K562 (cell line): ENCODE data around the gene GLI1. TPM values are rescaled to one million over a fixed set of nuclear protein-coding genes. Genes with fewer than 3 reads are reported as not detected.
A peak's percentile ranks its signal among the peaks of the same experiment; 100 is the strongest.
"Not testable (repeated sequence)": the region's sequence is repeated elsewhere in the genome, so short reads cannot be mapped to it uniquely, and the experiment has no call there.

ENCODE experiments used
- ATAC-seq: fragments of 200-7000 bp; cut with Tn5 transposase; 3 replicates; pipeline ENCODE4 v1.9.1; 2020; ENCODE audit warnings: moderate library complexity
- BruUV-seq: library from RNA; stranded (reverse); fragments of 400-500 nt; replicated peaks from 2 replicates; lab custom pipeline; 2021; lab: Mats Ljungman, UMichigan
- CTCF ChIA-PET: fragments of 300-600 bp; formaldehyde crosslinking; extraction: SDS; loops from one replicate; lab custom pipeline; 2021; ENCODE audit warnings: low intra/inter-chr PET ratio; lab: Yijun Ruan, JAX
- POLR2A ChIA-PET: fragments of 300-600, 350-650 bp; sonication (Branson Sonifier 250); formaldehyde crosslinking; extraction: SDS; loops from one replicate; lab custom pipeline; 2021; ENCODE audit warnings: antibody characterized with exemption, inconsistent platforms; lab: Yijun Ruan, JAX
- DNase-seq, 4 experiments: peaks; one replicate each; pipeline versions ENCODE4 v3.0.0 to v3.0.0-alpha.2; 2011 to 2018; ENCODE audit warnings: low spot score in 3 of 4, mixed read lengths in 3 of 4; ENCODE audit errors: extremely low read depth in 1 of 4
- FAIRE-seq: peaks from 2 replicates; lab custom pipeline; 2011; peaks lifted over from hg19 to GRCh38; lab: Jason Lieb, UNC
- H2AFZ ChIP-seq: 2 replicates; pipeline ENCODE4 v1.6.0; 2011; ENCODE audit warnings: low read depth, low read length, control low read depth, inconsistent platforms
- H3K27ac ChIP-seq: fragments of 200-600 bp; 3 replicates; pipeline ENCODE4 v1.8.0; 2011; ENCODE audit warnings: low read depth, mild to moderate bottlenecking, control low read depth, inconsistent platforms, low read length, moderate library complexity, mixed read lengths; ENCODE audit errors: extremely low read depth
- H3K27me3 ChIP-seq, 2 experiments: fragments of 300-600 bp in 1 of 2; 2 replicates in 1 of 2; 3 replicates in 1 of 2; pipeline versions ENCODE4 v1.6.0 to v1.8.0; 2011; ENCODE audit warnings: inconsistent platforms in 2 of 2, low read length in 2 of 2, mild to moderate bottlenecking in 1 of 2, mixed read lengths in 1 of 2, moderate library complexity in 1 of 2; ENCODE audit not compliant: control insufficient read depth in 2 of 2, insufficient read depth in 2 of 2
- H3K36me3 ChIP-seq: fragments of 300-600 bp; 3 replicates; pipeline ENCODE4 v1.8.0; 2011; ENCODE audit warnings: mild to moderate bottlenecking, low read length, inconsistent platforms; ENCODE audit not compliant: control insufficient read depth, insufficient read depth
- H3K4me1 ChIP-seq, 2 experiments: fragments of 200-600 bp in 1 of 2; replicated peaks in 1 of 2; 2 replicates in 1 of 2; 3 replicates in 1 of 2; pipeline versions ENCODE4 v1.5.1 to v1.8.0; 2011; ENCODE audit warnings: inconsistent platforms in 2 of 2, low read length in 2 of 2, mild to moderate bottlenecking in 1 of 2, mixed read lengths in 1 of 2, moderate library complexity in 1 of 2; ENCODE audit not compliant: control insufficient read depth in 2 of 2, insufficient read depth in 2 of 2
- H3K4me2 ChIP-seq: 2 replicates; pipeline ENCODE4 v1.6.1; 2011; ENCODE audit warnings: low read length, control low read depth, inconsistent platforms, mixed read lengths; ENCODE audit not compliant: insufficient read depth
- H3K4me3 ChIP-seq: fragments of 200-600 bp; sonication (generic), shearing (Covaris generic); 2 replicates; pipeline ENCODE4 v1.5.1; 2016; ENCODE audit warnings: control low read depth, inconsistent platforms
- H3K79me2 ChIP-seq: fragments of 200-600 bp; 3 replicates; pipeline ENCODE4 v1.8.0; 2011; ENCODE audit warnings: low read length, inconsistent platforms; ENCODE audit not compliant: control insufficient read depth, insufficient read depth
- H3K9ac ChIP-seq, 2 experiments: 2 replicates each; pipeline versions ENCODE4 v1.6.0 to v1.6.1; 2011; ENCODE audit warnings: low read depth in 2 of 2, low read length in 2 of 2, control low read depth in 1 of 2, inconsistent platforms in 1 of 2, mild to moderate bottlenecking in 1 of 2, mixed read lengths in 1 of 2; ENCODE audit not compliant: insufficient read depth in 1 of 2
- H3K9me1 ChIP-seq: one replicate; pipeline ENCODE4 v1.6.0; 2011; ENCODE audit warnings: inconsistent platforms, mild to moderate bottlenecking, low read length, moderate library complexity; ENCODE audit not compliant: control insufficient read depth, insufficient read depth
- H3K9me3 ChIP-seq: replicated peaks from 2 replicates; pipeline ENCODE4 v1.5.1; 2011; ENCODE audit warnings: low read depth, low read length, inconsistent platforms; ENCODE audit not compliant: control insufficient read depth, insufficient read depth
- H4K20me1 ChIP-seq: replicated peaks from 2 replicates; pipeline ENCODE4 v1.6.1; 2011; ENCODE audit warnings: low read length, inconsistent platforms, mixed read lengths; ENCODE audit not compliant: control insufficient read depth, insufficient read depth
- CREM ChIP-seq: IDR thresholded peaks from 2 replicates; pipeline ENCODE4 v1.6.1; 2014; ENCODE audit warnings: antibody characterized with exemption, low read depth
- CTCF ChIP-seq, 3 experiments: IDR thresholded peaks in 2 of 3; conservative IDR thresholded peaks in 1 of 3; 2 replicates each; pipeline ENCODE4 v1.5.1; 2011 to 2012; ENCODE audit warnings: low read length in 3 of 3, mild to moderate bottlenecking in 3 of 3, control low read depth in 2 of 3, improper control_type of control experiment in 1 of 3, inconsistent platforms in 1 of 3, low read depth in 1 of 3, mixed read lengths in 1 of 3, moderate library complexity in 1 of 3; ENCODE audit not compliant: insufficient read depth in 2 of 3
- HIVEP1 ChIP-seq: fragments of 250-450 bp; sonication (Bioruptor Pico); IDR thresholded peaks from 2 replicates; pipeline ENCODE4 v1.4.0; 2020; ENCODE audit warnings: mild to moderate bottlenecking
- NR2C2 ChIP-seq, 2 experiments: fragments of 200-800 bp in 1 of 2; sonication (Bioruptor generic) in 1 of 2; sonication (generic) in 1 of 2; formaldehyde crosslinking in 1 of 2; IDR thresholded peaks; 2 replicates each; pipeline versions ENCODE4 v1.6.1 to v1.8.0; 2016 to 2022; ENCODE audit warnings: mild to moderate bottlenecking in 1 of 2, missing compliant biosample characterization in 1 of 2, missing genetic modification characterization in 1 of 2, missing genetic modification reagents in 1 of 2
- POLR2G ChIP-seq: fragments of 200-400 bp; formaldehyde crosslinking; IDR thresholded peaks from 2 replicates; pipeline ENCODE4 v1.6.1; 2017; ENCODE audit warnings: low read depth, mild to moderate bottlenecking, antibody characterized with exemption, low read length, moderate library complexity
- RBFOX2 ChIP-seq: fragments of 200-400 bp; formaldehyde crosslinking; IDR thresholded peaks from 2 replicates; pipeline ENCODE4 v1.6.1; 2017; ENCODE audit warnings: low read depth, mild to moderate bottlenecking, low read length, moderate library complexity
- ZFP36 ChIP-seq: fragments of 150-350 bp; IDR thresholded peaks from 2 replicates; pipeline ENCODE4 v1.6.1; 2018; ENCODE audit warnings: low read length, low read depth; ENCODE audit not compliant: partially characterized antibody
- WGBS: fragments of 100-300 bp; shearing (Covaris generic); methylation state at CpG from one replicate; pipeline ENCODE4 v1.1.6; 2016; ENCODE audit warnings: low coverage, mixed read lengths; ENCODE audit not compliant: insufficient coverage; ENCODE audit errors: missing lambda C conversion rate; 5-methylcytosine and 5-hydroxymethylcytosine counted together
- in situ Hi-C: fragments of 300-500 bp; cut with MboI; formaldehyde crosslinking; loops from 4 replicates; pipeline ENCODE4 v1.15.0; 2018; ENCODE audit warnings: inconsistent platforms, mixed read lengths
- intact Hi-C: fragments of 100-400 bp; cut with micrococcal nuclease; formaldehyde crosslinking; loops from 2 replicates; pipeline ENCODE4 v1.14.2; 2022
- polyA plus RNA-seq, 8 experiments: library from polyadenylated mRNA; depleted of rRNA in 4 of 8; stranded (reverse) in 5 of 8; unstranded in 3 of 8; fragments of >200 nt; fragmentation: Nextera tagmentation in 2 of 8; fragmentation: Illumina TruSeq in 1 of 8; extraction: Ambion mirVana in 2 of 8; extraction: Trizol in 1 of 8; gene quantifications; 2 replicates each; pipeline versions ENCODE4 v1.2.1 to v1.2.3, GENCODE V29; 2011 to 2014; ENCODE audit warnings: inconsistent platforms in 1 of 8, missing spikeins in 1 of 8
- total RNA-seq, 7 experiments: library from RNA; depleted of rRNA in 6 of 7; stranded (reverse); fragments of >200 nt in 6 of 7; fragmentation: Illumina TruSeq in 2 of 7; extraction: Trizol in 2 of 7; gene quantifications; 2 replicates each; pipeline versions ENCODE4 v1.2.1 to v1.2.3, GENCODE V29; 2011 to 2021; ENCODE audit warnings: low replicate concordance in 1 of 7
- TF ChIP-seq, protein P1 (sequence below): sonication (generic); formaldehyde crosslinking; IDR thresholded peaks from 2 replicates; pipeline ENCODE4 v1.8.1; 2023; ENCODE audit warnings: mild to moderate bottlenecking, missing genetic modification reagents

The GLI1 gene
- total and polyA plus RNA-seq, 9 of the 15 experiments (the other 6 are each of a cell fraction or from before 2014, with no cell fraction given) = 0.24 to 3.7 (median 0.61) TPM

DNA sequence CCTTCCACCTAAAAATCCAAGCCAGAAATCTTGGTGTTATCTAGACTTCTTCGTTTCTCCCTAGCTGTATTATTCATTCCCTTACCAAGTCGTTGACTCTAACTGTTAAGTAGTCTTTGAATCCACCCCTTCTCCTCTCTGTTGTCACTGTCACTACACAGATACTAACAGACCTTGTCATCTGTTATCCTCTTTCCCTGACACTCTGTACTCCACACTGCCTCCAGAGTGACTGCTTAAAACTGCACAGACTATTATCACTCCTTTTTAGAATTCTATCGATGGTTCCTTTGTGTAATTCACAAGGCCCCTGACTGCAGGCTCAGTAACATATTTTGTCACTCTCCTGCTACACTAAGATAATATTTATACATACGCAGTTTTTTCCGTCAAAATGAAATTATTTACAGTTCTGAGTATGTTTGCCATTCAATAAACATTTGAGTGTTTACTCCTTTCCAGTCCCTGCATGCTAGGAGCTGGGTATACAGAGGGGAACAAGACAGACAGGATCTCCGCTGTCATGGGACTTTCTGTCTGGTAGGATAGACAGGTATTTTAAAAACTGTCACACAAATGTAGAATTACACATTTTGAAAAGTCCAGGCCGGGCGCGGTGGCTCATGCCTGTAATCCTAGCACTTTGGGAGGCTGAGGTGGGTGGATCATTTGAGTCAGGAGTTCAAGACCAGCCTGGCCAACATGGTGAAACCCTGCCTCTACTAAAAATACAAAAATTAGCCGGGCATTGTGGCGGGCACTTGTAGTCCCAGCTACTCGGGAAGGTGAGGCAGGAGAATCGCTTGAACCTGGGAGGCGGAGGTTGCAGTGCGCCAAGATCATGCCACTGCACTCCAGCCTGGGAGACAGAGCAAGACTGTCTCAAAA is 32.1 kb downstream of the GLI1 start (continued):
- TF ChIP-seq HIVEP1 (CRISPR knock-in tag) (no peak), CTCF (IDR thresholded peaks at IDR 0.05 in 2 of 3, conservative IDR thresholded peaks at IDR 0.05 in 1 of 3; ENCODE audit: insufficient read depth in 2 of 3, low read depth in 1 of 3, low read length in 3 of 3) (peak; percentile 14 to 30 (median 30); a peak in 2 of 6 replicates), CREM (0 out of 2 replicates have a peak, but pooled peaks have one; percentile 7), ZFP36 (no peak), NR2C2 (CRISPR knock-in tag; IDR thresholded peaks at IDR 0.05) (no peak), NR2C2 (tag; IDR thresholded peaks at IDR 0.05) (no peak)

DNA sequence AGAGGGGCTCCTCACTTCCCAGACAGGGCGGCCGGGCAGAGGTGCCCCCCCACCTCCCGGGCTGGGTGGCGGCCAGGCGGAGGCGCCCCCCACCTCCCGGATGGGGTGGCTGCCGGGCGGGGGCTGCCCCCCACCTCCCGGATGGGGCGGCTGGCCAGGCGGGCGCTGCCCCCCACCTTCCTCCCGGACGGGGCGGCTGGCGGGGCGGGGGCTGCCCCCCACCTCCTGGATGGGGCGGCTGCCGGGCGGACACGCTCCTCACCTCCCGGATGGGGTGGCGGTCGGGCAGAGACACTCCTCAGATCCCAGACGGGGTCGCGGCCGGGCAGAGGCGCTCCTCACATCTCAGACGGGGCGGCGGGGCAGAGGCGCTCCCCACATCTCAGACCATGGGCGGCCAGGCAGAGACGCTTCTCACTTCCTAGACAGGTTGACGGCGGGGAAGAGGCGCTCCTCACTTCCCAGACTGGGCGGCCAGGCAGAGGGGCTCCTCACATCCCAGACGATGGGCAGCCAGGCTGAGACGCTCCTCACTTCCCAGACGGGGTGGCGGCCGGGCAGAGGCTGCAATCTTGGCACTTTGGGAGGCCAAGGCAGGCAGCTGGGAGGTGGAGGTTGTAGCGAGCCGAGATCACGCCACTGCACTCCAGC is 35.6 kb downstream of the GLI1 start:
- in situ Hi-C loops, BruUV-seq, H3K4me2 ChIP-seq, H3K9me3 ChIP-seq, H3K9me1 ChIP-seq, CTCF ChIA-PET, POLR2A ChIA-PET, H3K9ac ChIP-seq, H2AFZ ChIP-seq, H3K4me1 ChIP-seq, intact Hi-C loops, H3K27ac ChIP-seq, H4K20me1 ChIP-seq, H3K27me3 ChIP-seq, ATAC-seq, FAIRE-seq, DNase-seq, H3K4me3 ChIP-seq: not testable (repeated sequence)
- H3K36me3 ChIP-seq = peaks cover 68% of the 10 kb centered on the region
- H3K79me2 ChIP-seq = peaks cover 20% of the 10 kb centered on the region; the same call in 2 of the 3 replicates
- WGBS = 92% methylated on average over 8 of the region's 48 CpGs
- TF ChIP-seq, protein P1, sequence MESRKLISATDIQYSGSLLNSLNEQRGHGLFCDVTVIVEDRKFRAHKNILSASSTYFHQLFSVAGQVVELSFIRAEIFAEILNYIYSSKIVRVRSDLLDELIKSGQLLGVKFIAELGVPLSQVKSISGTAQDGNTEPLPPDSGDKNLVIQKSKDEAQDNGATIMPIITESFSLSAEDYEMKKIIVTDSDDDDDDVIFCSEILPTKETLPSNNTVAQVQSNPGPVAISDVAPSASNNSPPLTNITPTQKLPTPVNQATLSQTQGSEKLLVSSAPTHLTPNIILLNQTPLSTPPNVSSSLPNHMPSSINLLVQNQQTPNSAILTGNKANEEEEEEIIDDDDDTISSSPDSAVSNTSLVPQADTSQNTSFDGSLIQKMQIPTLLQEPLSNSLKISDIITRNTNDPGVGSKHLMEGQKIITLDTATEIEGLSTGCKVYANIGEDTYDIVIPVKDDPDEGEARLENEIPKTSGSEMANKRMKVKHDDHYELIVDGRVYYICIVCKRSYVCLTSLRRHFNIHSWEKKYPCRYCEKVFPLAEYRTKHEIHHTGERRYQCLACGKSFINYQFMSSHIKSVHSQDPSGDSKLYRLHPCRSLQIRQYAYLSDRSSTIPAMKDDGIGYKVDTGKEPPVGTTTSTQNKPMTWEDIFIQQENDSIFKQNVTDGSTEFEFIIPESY (CRISPR knock-in tag) = peak; percentile 88
- TF ChIP-seq RBFOX2 (peak; percentile 70), POLR2G (peak; percentile 65)
